CMK (cell line): ENCODE measurements around the gene HLA-B.

ENCODE experiments used
- DNase-seq: peaks from one replicate; pipeline ENCODE4 v3.0.0-alpha.2; 2010; ENCODE audit warnings: low read depth

The HLA-B gene

DNA sequence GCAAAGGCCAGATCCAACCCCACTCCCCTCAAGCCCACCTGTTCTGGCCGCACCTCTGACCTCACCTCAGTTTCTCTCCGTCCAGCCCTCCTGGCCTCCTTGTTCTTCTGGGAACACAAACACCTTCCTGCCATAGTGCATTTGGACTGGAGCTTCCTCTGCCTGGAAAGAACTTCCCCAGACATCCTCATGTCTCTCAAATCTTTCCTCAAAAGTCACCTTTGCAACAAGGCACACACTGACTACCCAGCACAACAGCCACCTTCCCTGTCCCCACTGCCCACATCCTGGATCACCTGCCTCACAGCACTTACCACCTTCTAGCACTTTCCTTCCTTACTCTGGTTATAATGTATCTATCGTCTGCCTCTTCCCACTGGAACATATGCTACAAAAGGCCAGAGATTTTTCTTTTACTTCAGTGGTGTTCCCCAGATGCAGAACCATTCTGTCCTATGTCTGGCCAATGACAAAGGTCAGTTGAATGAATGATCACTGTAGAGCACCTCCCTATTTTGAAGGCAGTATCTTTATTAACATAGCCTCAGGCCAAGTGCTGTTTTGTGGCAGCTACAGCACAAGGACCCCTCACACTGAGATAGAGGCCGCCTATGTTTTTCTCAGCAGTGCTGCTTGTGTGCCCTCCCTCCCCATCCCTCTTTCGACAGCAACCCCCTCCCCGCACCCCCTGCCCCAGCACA is 4.1 kb downstream of the HLA-B start:
- no peak for DNase-seq

GRCh38 chr6:31352310-31352682 is 4.7 kb downstream of the HLA-B start:
- no peak for DNase-seq

DNA sequence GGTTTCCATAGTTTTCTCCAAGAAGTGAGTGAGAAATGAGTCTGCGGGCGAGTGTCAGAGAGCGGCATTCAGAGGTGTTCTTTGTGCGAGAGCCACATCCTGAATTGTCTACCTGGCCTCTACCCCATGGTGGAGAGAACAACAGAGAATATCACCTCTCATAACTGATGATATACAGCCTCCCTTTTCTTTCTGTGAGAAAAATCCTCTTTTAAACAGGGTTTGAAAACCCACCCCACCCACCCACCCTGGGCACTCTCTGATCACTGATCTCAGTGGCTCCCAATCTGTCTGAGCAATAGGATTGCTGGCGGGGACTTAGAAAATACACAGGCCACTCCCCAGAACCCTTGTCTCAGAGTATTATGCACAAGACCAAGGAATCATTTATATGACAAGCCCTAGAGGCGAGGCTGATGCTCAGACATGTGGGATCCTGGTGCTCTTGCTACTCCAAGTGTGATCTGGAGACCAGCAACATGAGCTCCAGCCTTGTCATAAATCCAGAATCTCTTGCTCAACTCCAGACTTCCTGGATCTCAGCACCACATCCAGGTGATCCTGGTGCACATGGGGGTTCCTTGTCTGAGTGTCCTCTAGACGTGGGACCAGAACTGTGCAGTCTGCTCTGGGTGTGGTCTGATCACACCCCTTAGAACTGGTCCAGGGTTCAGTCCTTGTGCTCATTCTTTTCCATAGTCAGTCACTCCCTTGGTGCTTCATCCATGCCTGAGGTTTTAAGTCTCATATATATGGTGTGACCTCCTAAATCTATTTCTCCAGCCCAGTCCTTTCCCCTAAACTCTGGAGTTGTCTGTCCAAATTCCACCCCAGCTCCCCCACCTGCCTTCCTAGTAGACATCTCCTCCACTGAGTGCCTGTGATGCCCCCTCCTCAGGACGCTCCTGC is 5.3 kb downstream of the HLA-B start:
- DNase-seq = no peak

DNA sequence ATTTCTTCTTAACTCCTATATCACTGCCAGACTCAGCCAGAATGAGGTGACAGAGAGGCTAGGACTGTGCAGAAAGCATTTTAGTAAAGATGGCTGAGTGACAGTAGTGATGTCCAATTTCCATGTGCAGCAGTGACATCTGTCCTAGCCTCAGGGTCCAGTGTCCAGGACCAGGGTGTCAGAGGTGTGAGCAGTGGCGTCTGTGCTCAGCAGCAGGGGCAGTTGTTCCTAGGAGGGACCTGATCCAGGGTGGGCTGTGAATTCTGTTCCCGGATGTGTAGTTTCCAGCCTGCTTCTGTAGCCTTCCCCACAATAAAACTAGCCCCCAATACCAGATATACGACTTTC is 6.0 kb downstream of the HLA-B start:
- no peak for DNase-seq

DNA sequence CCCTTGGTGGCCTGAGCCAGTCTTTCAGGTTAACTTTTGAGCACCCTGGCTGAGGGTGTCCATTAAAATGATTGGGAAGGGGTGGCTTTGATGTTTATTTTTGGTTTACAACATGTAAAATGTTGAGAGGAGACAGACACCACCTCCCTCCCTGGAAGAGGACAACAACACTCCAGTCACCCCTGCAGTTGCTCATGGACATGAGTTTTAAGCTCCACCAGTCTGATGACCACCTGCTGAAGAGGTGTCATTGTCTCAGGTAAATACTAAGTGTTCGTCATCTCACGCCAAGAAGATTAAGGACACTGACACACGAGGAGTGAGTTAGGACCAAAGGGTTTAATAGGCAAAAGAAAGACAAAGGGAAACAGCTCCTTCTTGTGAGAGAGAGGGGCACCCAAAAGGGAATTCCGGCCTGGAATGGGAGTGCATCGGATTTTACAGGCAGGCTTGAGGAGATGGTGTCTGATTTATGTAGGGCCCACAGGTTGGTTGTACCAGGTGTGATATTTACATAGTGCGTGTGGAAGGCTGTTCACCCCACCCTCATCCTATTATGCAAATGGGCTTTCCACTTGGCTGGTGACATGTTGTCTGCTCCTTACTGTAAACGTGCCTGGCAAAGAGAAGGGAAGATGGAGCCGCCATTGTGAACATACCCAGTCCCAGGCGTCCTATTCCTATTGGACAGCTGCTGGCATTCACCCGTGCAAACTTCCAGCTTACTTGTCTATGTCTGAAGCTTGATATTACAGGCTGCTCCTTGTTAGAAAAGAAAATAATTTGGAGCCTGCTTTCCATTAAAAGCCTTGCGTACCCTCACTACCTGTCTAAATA is 6.6 kb downstream of the HLA-B start:
- DNase-seq = no peak

- DNase-seq = no peak
Observed at GRCh38 chr6:31349301-31349700, 7.7 kb downstream of the HLA-B start.

GRCh38 chr6:31345026-31345730 is 11.8 kb downstream of the HLA-B start:
- DNase-seq = no peak

DNA sequence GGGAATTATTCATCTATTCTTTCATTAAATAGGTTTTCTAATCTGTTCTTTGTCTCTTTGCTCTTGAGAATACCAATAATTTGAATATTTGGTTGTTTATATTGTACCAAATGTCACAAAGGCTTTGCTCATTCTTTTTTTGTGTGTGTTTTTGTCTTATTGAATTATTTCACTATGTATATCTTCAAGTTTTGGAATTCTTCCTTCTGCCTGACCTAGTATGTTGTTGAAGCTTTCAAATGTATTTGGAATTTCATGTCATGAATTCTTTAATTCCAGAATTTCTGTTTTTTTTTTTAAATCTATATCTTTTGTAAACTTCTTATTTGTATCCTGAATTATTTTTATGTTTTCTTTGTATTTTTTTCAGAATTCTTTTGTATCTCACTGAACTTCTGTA is 16.8 kb downstream of the HLA-B start:
- no peak for DNase-seq

DNA sequence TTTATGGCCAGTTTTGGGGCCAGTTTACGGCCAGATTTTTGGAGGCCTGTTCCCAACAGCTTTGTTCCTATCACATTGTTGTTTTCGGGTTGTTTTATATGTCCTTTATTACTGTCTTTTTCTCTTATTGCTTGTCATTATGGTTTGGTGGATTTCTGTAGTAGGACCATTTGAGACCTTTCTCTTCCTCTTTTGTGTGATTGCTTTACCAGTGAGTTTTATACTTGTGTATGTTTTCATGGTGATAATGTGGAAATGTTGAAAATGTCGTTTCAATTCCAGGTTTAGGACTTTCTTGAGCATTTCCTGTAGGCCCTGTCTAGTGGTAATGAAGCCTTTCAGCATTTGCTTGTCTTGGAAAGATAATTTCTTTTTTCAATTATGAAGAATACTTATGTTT is 17.8 kb downstream of the HLA-B start:
- no peak for DNase-seq

- no peak for DNase-seq
Observed at GRCh38 chr6:31336896-31337496, 20.0 kb downstream of the HLA-B start.

DNA sequence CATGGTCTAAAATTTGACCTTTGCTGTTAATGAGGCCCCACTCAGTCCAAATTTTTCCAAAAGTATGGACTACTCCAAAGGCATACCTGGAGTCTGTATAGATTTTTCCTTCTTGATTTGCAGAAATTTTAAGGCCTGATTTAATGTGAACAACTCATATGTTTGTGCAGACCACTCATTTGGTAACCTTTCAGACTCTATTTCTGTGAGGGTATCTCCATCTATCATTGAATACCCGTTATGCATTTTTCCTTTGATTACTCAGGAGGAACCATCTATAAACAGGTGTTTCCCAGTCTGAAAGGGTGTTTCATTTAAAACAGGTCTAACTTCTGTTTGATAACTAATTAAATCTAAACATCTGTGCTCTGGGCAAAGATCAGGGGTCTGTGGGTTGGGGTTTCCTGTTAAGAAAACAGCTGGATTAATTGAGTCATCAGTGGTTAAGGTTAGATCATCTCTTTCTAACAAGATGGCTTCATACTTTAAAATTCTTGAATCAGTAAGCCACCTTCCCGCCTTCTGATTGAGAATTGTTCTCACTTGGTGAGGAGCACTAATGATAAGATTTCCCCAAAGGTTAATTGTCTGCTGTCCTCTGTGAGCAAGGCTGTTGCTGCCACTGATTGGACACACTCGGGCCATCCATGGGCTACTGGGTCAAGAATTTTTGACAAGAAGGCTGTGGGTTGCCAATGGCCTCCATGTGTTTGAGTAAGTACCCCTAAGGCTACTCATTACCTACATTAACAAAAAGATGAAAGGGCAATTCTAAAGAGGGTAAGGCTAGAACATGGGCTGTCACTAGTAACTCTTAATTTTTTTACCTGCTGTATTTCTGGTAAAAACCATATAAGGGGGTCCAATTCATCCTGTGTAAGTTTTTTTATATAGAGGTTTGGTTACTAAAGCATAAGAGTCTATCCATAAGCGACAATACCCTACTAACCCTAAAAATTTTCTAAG is 24.1 kb downstream of the HLA-B start:
- DNase-seq = no peak

- DNase-seq = no peak
Observed at GRCh38 chr6:31328355-31328960, 28.5 kb downstream of the HLA-B start.

GRCh38 chr6:31321820-31322219 is 35.2 kb downstream of the HLA-B start:
- no peak for DNase-seq

GRCh38 chr6:31321005-31321707 is 35.8 kb downstream of the HLA-B start:
- no peak for DNase-seq

DNA sequence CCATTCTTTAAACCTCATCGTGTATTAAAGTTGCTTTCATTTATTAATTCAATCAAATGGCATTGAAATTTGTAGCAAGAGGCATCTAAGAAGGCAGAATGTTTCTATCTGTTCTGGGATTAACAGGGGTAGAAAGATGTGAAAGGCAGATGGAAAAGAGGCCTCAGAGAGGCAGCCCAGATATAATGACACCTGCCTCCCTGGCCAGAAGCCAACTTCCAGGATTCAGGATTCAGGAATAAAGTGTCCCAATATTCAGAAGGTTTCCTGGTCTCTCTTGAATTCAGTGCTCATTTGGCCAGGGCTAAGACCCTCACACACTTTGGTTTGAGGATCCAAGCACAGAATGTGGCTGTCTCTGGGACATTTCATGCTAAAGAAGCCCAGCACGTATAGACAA is 39.9 kb downstream of the HLA-B start:
- no peak for DNase-seq

DNA sequence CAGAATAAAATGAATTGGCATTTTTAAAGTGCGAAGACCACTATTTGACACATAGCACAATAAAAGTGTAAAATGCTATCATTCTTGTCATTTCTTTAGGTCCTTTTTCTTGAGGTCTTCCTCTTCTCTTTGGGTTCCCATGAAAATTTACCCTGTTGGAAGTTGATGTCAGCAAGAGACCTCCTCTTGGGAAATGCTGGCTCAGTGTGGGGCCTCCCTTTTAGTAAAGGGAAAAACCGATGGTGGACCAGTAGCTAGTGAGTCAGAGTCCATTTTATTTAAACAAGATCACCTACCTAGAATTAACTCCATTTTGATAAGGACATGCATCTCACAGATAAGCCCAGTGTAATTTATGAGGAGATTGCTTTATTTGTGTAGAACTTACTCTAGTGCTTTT is 47.3 kb downstream of the HLA-B start:
- DNase-seq = no peak

DNA sequence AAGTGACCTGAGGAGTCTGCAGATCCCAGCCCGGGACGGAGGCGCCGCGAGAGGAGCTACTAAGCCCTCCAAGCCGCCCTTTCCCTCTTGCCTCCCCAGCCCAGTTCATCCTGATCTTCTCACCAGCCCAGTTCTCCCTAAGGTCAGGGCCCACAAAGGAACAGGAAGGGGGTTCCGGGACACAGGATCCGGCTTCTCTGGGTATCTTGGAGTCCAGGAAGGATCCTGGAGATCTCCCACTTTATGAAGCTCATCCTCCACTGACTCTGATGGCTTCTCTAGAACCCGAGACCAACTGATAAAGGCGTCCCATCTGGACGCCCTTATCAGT is 48.2 kb downstream of the HLA-B start:
- no peak for DNase-seq

DNA sequence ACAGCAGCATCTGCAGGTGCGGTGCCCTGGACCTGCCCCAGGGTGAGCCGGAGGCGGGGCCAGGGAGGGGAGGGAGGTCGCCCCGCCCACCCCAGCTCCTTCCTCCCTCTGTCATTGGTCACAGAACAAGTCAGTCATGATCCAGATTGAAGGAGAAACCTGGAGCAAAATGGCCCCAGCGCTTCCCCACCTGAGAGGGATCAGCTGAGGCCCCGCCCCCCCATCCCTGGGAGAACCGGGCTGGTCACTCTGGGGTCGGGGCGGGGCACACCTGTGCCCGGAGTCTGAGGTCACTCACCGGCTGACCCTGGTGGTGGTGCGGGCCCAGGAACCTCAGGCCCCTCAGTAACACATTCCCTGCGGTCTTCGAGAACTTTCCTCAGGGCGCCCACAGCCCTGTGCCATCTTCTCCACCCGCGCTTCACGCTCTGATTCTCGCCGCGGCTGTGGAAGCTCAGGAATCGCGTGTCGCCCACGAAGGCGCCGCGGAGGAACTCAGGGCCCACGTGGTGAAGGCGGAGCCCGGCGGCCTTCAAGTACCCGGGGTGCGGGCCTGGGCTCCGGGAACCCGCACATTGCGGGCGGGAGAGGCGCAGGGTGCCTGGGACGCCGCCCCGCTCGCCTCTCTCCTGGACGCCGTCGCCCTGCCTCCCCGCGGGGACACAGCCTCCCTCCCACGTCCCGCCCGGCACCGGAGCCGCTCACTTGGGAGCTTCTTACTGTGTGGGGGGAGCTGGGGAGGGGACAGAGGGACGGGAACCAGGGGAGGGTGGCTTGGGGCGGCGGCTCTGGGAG is 48.7 kb downstream of the HLA-B start:
- DNase-seq = no peak

- DNase-seq = no peak
Observed at GRCh38 chr6:31307669-31308049, 49.3 kb downstream of the HLA-B start.
